Activated B cell treated with CpG ODN at 0.5 μM for 24 hours (primary cell): Measurements from ENCODE around the gene NHERF2. TPM values are rescaled to one million over a fixed set of nuclear protein-coding genes. Genes with fewer than 3 reads are reported as not detected.

Experiments used
- ATAC-seq: fragments of 200-7000 bp; cut with Tn5 transposase; one replicate; pipeline ENCODE4 v1.10.0; 2021; ENCODE audit warnings: low read depth, mild to moderate bottlenecking, moderate library complexity
- CTCF ChIA-PET: fragments of 350-600 bp; sonication (Branson Sonifier 250); formaldehyde crosslinking; loops from one replicate; lab custom pipeline; 2021; ENCODE audit warnings: antibody characterized with exemption; lab: Charles Lee
- POLR2A ChIA-PET: fragments of 350-600 bp; sonication (Branson Sonifier 250); formaldehyde crosslinking; loops from one replicate; lab custom pipeline; 2021; ENCODE audit warnings: antibody characterized with exemption; lab: Charles Lee
- DNase-seq: peaks from one replicate; pipeline ENCODE4 v3.0.0; 2022
- H3K27ac Mint-ChIP-seq: one replicate; pipeline ENCODE4 v1.8.0; 2020; ENCODE audit warnings: mixed read lengths
- H3K27me3 Mint-ChIP-seq: one replicate; pipeline ENCODE4 v1.8.0; 2021; ENCODE audit warnings: mixed read lengths
- H3K36me3 Mint-ChIP-seq: one replicate; pipeline ENCODE4 v1.8.0; 2021; ENCODE audit warnings: low read depth, mixed read lengths
- H3K4me1 Mint-ChIP-seq: one replicate; pipeline ENCODE4 v1.8.0; 2021; ENCODE audit warnings: mixed read lengths
- H3K4me3 Mint-ChIP-seq: one replicate; pipeline ENCODE4 v1.8.0; 2020; ENCODE audit warnings: mild to moderate bottlenecking, mixed read lengths
- H3K9me3 Mint-ChIP-seq: one replicate; pipeline ENCODE4 v1.8.0; 2020; ENCODE audit warnings: mixed read lengths
- intact Hi-C: fragments of 100-400 bp; cut with micrococcal nuclease; formaldehyde crosslinking; loops from one replicate; pipeline ENCODE4 v1.15.1; 2024
- total RNA-seq: library from RNA; stranded (reverse); gene quantifications from 2 replicates; pipeline ENCODE4 v1.2.3, GENCODE V29; 2022
- TF ChIP-seq, protein P1 (sequence below): fragments of 200-600 bp; IDR thresholded peaks from one replicate; pipeline ENCODE4 v1.8.0; 2022; ENCODE audit warnings: antibody characterized with exemption, mild to moderate bottlenecking

Gene NHERF2
- total RNA-seq, 1 donor from 2014 or later: 0.93 TPM

DNA sequence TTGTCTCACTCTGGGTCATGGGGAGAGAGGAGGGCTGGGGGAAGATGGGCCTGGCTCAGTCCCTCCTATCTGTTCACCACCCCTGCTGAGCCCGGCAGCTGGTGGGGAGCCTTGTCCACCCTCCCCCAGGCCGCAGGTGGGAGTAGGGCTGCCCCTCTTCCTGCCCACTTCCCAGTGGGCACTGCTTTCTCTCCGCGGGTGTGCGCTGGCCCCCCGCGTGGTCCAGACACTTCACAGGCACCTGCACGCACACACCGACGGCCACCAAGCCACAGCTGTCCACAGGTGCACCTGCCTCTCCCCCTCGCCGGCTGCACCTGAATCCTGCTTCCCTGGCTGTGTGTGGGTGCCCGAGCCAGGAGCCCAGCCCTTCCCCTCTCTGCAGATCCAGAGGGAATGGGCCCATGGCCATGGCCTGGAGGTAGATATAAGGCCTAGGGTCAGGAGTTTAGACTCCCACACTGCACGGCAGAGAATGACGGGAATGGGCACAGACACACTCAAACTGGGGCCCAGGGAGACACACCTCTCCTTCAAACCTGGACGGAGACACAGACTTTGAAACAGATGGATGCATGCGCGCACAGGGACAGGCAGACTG is 2.0 kb downstream of the NHERF2 start:
- Mint-ChIP-seq H3K27ac (no peak overlapping the region), H3K27me3 (peaks cover 8% of the 10 kb centered on the region), H3K9me3 (no peaks in the 10 kb centered on the region), H3K36me3 (no peaks in the 10 kb centered on the region), H3K4me3 (no peak overlapping the region), H3K4me1 (peaks cover 10% of the 10 kb centered on the region)
- POLR2A ChIA-PET: interaction anchor here (0.6 kb wide), 1 partner anchor 628 kb away, joined by 9 read pairs; no protein-coding TSS in a partner anchor
- intact Hi-C loops: no loop called here
- no peak for DNase-seq
- ATAC-seq: no peak
- TF ChIP-seq, protein P1, sequence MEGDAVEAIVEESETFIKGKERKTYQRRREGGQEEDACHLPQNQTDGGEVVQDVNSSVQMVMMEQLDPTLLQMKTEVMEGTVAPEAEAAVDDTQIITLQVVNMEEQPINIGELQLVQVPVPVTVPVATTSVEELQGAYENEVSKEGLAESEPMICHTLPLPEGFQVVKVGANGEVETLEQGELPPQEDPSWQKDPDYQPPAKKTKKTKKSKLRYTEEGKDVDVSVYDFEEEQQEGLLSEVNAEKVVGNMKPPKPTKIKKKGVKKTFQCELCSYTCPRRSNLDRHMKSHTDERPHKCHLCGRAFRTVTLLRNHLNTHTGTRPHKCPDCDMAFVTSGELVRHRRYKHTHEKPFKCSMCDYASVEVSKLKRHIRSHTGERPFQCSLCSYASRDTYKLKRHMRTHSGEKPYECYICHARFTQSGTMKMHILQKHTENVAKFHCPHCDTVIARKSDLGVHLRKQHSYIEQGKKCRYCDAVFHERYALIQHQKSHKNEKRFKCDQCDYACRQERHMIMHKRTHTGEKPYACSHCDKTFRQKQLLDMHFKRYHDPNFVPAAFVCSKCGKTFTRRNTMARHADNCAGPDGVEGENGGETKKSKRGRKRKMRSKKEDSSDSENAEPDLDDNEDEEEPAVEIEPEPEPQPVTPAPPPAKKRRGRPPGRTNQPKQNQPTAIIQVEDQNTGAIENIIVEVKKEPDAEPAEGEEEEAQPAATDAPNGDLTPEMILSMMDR: no peak
- CTCF ChIA-PET: interaction anchor here (1.8 kb wide), 1 partner anchor 112 kb away, joined by 7 read pairs; no protein-coding TSS in a partner anchor

DNA sequence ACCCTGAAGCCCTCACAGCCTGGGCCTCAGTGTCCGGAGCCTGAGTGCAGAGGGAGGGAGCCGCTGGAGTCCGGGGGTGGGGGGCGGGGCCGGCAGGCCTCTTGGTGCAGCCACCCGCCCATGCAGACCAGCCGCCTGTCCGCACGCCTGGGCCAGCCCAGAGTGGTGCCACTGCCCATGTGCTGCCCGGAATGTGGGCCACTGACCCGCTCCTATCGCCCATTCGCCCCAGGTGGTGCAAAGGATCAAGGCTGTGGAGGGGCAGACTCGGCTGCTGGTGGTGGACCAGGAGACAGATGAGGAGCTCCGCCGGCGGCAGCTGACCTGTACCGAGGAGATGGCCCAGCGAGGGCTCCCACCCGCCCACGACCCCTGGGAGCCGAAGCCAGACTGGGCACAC is 2.6 kb downstream of the NHERF2 start:
- ChIA-PET CTCF (no interaction called here), POLR2A (no interaction called here)
- ATAC-seq: no peak
- TF ChIP-seq, protein P1: no peak
- Mint-ChIP-seq H3K27me3 (peaks cover 8% of the 10 kb centered on the region), H3K36me3 (no peaks in the 10 kb centered on the region), H3K9me3 (no peaks in the 10 kb centered on the region), H3K4me3 (no peak overlapping the region), H3K27ac (no peak overlapping the region), H3K4me1 (peaks cover 10% of the 10 kb centered on the region)
- DNase-seq: no peak
- intact Hi-C loops: no loop called here

DNA sequence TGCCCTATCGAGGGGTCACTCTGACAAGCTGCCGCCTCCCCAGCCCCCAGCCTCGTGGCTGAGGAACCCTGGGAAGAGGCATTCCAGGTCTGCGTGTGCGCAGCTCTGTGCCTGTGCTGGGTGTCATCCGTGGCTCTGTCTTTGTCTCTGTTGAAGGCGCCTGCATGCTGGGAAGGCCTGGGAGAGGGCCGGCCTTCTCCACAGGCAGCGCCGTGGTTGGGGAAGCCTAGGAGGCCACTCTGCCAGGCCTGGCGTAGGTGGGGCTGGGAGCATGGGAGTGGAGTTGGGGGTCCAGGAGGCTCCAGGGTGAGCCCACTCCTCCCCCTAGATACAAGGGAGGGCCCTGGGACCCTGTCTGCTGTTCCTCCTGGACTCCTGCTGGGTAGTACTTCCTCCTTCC is 3.3 kb downstream of the NHERF2 start:
- CTCF ChIA-PET: no interaction called here
- ATAC-seq: no peak
- H3K4me3 Mint-ChIP-seq: no peak overlapping the region
- H3K4me1 Mint-ChIP-seq: peaks cover 10% of the 10 kb centered on the region
- no peaks in the 10 kb centered on the region for H3K36me3 Mint-ChIP-seq
- H3K27me3 Mint-ChIP-seq: peaks cover 11% of the 10 kb centered on the region
- H3K27ac Mint-ChIP-seq: no peak overlapping the region
- TF ChIP-seq, protein P1: no peak
- no peaks in the 10 kb centered on the region for H3K9me3 Mint-ChIP-seq
- intact Hi-C loops: no loop called here
- no peak for DNase-seq
- POLR2A ChIA-PET: interaction anchor here (0.6 kb wide), 1 partner anchor 703 kb away, joined by 4 read pairs; no protein-coding TSS in a partner anchor

DNA sequence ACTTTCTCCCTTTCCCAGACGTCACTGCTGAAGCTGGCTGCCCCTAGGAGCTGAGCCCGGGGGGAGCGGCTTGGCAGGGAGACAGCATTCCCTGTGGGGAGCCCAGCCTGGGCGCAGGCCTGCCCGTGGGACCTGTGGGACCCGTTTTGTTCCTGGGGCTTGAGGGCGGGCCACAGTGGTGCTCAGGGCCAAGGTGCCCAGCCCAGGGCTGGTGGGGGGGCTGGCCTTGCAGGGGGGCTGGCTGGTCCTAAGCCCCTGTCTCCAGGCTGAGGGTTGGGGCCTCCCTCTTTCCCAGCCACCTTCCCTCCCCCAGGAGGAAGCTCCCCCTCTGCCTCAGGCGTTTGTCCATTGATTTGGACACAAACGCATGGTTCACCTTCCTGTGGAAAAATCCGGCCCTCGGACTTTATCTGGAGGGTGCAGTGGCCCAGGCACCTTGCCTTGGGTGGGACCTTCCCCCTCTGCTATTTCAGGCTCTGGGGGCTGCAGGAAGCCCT is 4.4 kb downstream of the NHERF2 start:
- H3K4me3 Mint-ChIP-seq: no peak overlapping the region
- intact Hi-C loops: no loop called here
- peaks cover 6% of the 10 kb centered on the region for H3K27me3 Mint-ChIP-seq
- ChIA-PET POLR2A (no interaction called here), CTCF (no interaction called here)
- ATAC-seq (no peak), DNase-seq (no peak)
- TF ChIP-seq, protein P1: no peak
- peaks cover 6% of the 10 kb centered on the region for H3K4me1 Mint-ChIP-seq
- H3K9me3 Mint-ChIP-seq: no peaks in the 10 kb centered on the region
- H3K27ac Mint-ChIP-seq: no peak overlapping the region
- H3K36me3 Mint-ChIP-seq: no peaks in the 10 kb centered on the region

DNA sequence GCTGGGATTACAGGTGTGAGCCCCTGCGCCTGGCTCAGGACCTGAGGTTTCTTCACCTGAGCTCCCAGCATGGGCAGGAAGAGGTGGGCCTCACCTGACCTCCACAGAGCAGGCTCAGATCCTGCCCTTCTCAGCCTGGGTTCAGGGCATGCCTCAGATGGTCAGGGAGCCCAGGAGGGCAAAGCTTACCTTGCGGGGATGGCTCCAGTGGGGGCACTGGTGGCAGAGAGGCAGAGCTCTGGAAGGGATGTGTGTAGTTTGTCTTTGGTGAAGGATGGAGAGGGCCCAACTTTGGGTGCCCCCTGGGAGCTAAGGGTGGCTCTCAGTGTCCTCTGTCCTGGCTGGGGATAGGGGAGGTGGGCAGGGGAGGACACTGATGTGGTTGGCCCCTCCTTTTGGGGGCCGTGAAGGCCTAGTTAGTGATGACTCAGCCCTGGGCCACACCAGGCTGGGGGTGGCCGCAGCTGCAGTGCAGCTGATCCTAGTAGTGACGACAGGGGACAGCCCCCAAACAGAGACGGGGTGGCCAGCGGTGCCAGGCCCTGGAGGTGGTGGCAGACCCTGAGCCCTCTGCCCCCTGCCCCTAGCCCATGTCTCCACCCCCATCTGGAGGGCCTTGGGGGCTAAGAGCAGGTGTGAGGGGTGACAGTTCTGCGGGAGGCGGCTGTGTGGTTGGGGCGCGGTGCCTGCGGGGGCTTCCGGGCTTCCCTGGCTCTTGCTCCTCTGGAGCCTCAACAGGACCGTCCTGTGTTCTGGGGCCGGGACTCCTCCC is 5.8 kb downstream of the NHERF2 start:
- Mint-ChIP-seq H3K4me3 (no peak overlapping the region), H3K27ac (no peak overlapping the region), H3K9me3 (no peaks in the 10 kb centered on the region), H3K27me3 (peaks cover 6% of the 10 kb centered on the region), H3K4me1 (peaks cover 4% of the 10 kb centered on the region), H3K36me3 (no peaks in the 10 kb centered on the region)
- POLR2A ChIA-PET: interaction anchor here (0.5 to 1.5 kb wide), 3 partner anchors 15 to 302 kb away, joined by 3 to 4 read pairs (median 3); partner anchors contain the start of genes NTHL1, TRAF7 and TSC2
- TF ChIP-seq, protein P1: no peak
- CTCF ChIA-PET: interaction anchor here (0.7 kb wide), 1 partner anchor 29 kb away, joined by 3 read pairs; no protein-coding TSS in a partner anchor
- DNase-seq (no peak), ATAC-seq (peak; percentile 45)
- intact Hi-C loops: no loop called here
